Esophagus muscularis mucosa (tissue), 4 donors: ENCODE results near the gene PDPN. TPM values are rescaled to one million over a fixed set of nuclear protein-coding genes. Genes with fewer than 3 reads are reported as not detected.

ENCODE experiments used
- DNase-seq: peaks from one replicate; pipeline ENCODE4 v3.0.0-alpha.2; 2017; ENCODE audit errors: extremely low spot score
- H3K27ac ChIP-seq, 4 donors: fragments of 200-600 bp; sonication (generic); replicated peaks in 1 of 4; 1 replicate in 3 of 4; 2 replicates in 1 of 4; pipeline ENCODE4 v1.5.1; 2016 to 2019; ENCODE audit warnings: mild to moderate bottlenecking in 1 of 4
- H3K27me3 ChIP-seq, 4 donors: fragments of 200-600 bp; sonication (generic); one replicate each; pipeline versions ENCODE4 v1.5.1 to v1.6.0; 2016 to 2019
- H3K36me3 ChIP-seq, 4 donors: fragments of 200-600 bp; sonication (generic); one replicate each; pipeline ENCODE4 v1.5.1; 2016 to 2019
- H3K4me1 ChIP-seq, 4 donors: fragments of 200-600 bp; sonication (generic); one replicate each; pipeline ENCODE4 v1.5.1; 2016 to 2019
- H3K4me3 ChIP-seq, 4 donors: fragments of 200-600 bp; sonication (generic); 1 replicate in 2 of 4; 2 replicates in 2 of 4; pipeline ENCODE4 v1.5.1; 2016 to 2019; ENCODE audit warnings: mild to moderate bottlenecking in 4 of 4, moderate library complexity in 1 of 4
- H3K9me3 ChIP-seq, 4 donors: fragments of 200-600 bp; sonication (generic); 1 replicate in 3 of 4; 2 replicates in 1 of 4; pipeline ENCODE4 v1.5.1; 2016 to 2019
- EP300 ChIP-seq: sonication (generic); formaldehyde crosslinking; IDR thresholded peaks from one replicate; pipeline ENCODE4 v1.6.1; 2017; ENCODE audit warnings: antibody characterized with exemption
- POLR2A ChIP-seq: fragments of 450-650 bp; IDR thresholded peaks from one replicate; pipeline ENCODE4 v1.6.1; 2017; ENCODE audit warnings: antibody characterized with exemption, moderate library complexity, mild to moderate bottlenecking, low read depth
- POLR2AphosphoS5 ChIP-seq, 2 donors: sonication (generic); formaldehyde crosslinking; IDR thresholded peaks; one replicate each; pipeline ENCODE4 v1.6.1; 2017; ENCODE audit warnings: antibody characterized with exemption in 2 of 2
- WGBS: methylation state at CpG from one replicate; pipeline ENCODE4 v1.1.5; 2018; 5-methylcytosine and 5-hydroxymethylcytosine counted together
- intact Hi-C: fragments of 100-400 bp; cut with DNase I; formaldehyde crosslinking; loops from one replicate; pipeline ENCODE4 v1.15.1; 2023
- total RNA-seq, 4 donors: library from RNA; depleted of rRNA; stranded (reverse); fragments of >200 nt; gene quantifications; one replicate each; pipeline versions ENCODE4 v1.1.0 to v1.2.1, GENCODE V29; 2016
- TF ChIP-seq, protein P1 (sequence below), 3 experiments: fragments of 200-600 bp in 2 of 3; fragments of 450-650 bp in 1 of 3; sonication (generic) in 2 of 3; IDR thresholded peaks; one replicate each; pipeline ENCODE4 v1.5.1; 2017 to 2019; ENCODE audit warnings: antibody characterized with exemption in 3 of 3, mild to moderate bottlenecking in 2 of 3, moderate library complexity in 1 of 3

Gene PDPN
- total RNA-seq, 4 donors from 2014 or later: 6.9 to 23.6 (median 17.1) TPM

GRCh38 chr1:13623021-13623637 is 39.5 kb downstream of the PDPN start:
- intact Hi-C loops: no loop called here
- 86% methylated on average over 9 of the region's 9 CpGs for WGBS
- H3K36me3 ChIP-seq: no peaks in the 10 kb centered on the region
- peaks cover 0 to under 1% (median 0%) of the 10 kb centered on the region in 4 donors for H3K9me3 ChIP-seq
- H3K4me3 ChIP-seq: no peak overlapping the region
- H3K27ac ChIP-seq: no peak overlapping the region
- peaks cover 0 to 25% (median 2%) of the 10 kb centered on the region in 4 donors for H3K4me1 ChIP-seq
- TF ChIP-seq POLR2AphosphoS5 (IDR thresholded peaks at IDR 0.05): no peak
- no peak for TF ChIP-seq EP300
- TF ChIP-seq, protein P1, sequence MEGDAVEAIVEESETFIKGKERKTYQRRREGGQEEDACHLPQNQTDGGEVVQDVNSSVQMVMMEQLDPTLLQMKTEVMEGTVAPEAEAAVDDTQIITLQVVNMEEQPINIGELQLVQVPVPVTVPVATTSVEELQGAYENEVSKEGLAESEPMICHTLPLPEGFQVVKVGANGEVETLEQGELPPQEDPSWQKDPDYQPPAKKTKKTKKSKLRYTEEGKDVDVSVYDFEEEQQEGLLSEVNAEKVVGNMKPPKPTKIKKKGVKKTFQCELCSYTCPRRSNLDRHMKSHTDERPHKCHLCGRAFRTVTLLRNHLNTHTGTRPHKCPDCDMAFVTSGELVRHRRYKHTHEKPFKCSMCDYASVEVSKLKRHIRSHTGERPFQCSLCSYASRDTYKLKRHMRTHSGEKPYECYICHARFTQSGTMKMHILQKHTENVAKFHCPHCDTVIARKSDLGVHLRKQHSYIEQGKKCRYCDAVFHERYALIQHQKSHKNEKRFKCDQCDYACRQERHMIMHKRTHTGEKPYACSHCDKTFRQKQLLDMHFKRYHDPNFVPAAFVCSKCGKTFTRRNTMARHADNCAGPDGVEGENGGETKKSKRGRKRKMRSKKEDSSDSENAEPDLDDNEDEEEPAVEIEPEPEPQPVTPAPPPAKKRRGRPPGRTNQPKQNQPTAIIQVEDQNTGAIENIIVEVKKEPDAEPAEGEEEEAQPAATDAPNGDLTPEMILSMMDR (IDR thresholded peaks at IDR 0.05): no peak
- TF ChIP-seq POLR2A: no peak
- H3K27me3 ChIP-seq: peaks cover 0 to 7% (median 0%) of the 10 kb centered on the region in 4 donors
- DNase-seq: no peak

GRCh38 chr1:13624526-13624925 is 40.9 kb downstream of the PDPN start:
- H3K27me3 ChIP-seq: peaks cover 0 to 3% (median 0%) of the 10 kb centered on the region in 4 donors
- no peak for DNase-seq
- no peak overlapping the region for H3K4me3 ChIP-seq
- H3K36me3 ChIP-seq: no peaks in the 10 kb centered on the region
- TF ChIP-seq, protein P1 (IDR thresholded peaks at IDR 0.05): no peak
- TF ChIP-seq POLR2AphosphoS5 (IDR thresholded peaks at IDR 0.05) (no peak), POLR2A (no peak), EP300 (no peak)
- no peak overlapping the region for H3K27ac ChIP-seq
- intact Hi-C loops: no loop called here
- WGBS: 85% methylated on average over 6 of the region's 6 CpGs
- peaks cover 0 to 12% (median 0%) of the 10 kb centered on the region in 4 donors for H3K4me1 ChIP-seq
- peaks cover 0 to 5% (median 1%) of the 10 kb centered on the region in 4 donors for H3K9me3 ChIP-seq

GRCh38 chr1:13627127-13627526 is 43.5 kb downstream of the PDPN start:
- TF ChIP-seq, protein P1 (IDR thresholded peaks at IDR 0.05): no peak
- TF ChIP-seq POLR2AphosphoS5 (IDR thresholded peaks at IDR 0.05) (no peak), EP300 (no peak), POLR2A (no peak)
- H3K9me3 ChIP-seq: peaks cover 0 to 5% (median 2%) of the 10 kb centered on the region in 4 donors
- H3K36me3 ChIP-seq: no peaks in the 10 kb centered on the region
- intact Hi-C loops: no loop called here
- H3K4me3 ChIP-seq: no peak overlapping the region
- H3K27ac ChIP-seq: no peak overlapping the region
- no peaks in the 10 kb centered on the region for H3K27me3 ChIP-seq
- no peaks in the 10 kb centered on the region for H3K4me1 ChIP-seq
- no peak for DNase-seq

GRCh38 chr1:13628218-13628617 is 44.6 kb downstream of the PDPN start:
- Histone ChIP-seq H3K27me3 (no peaks in the 10 kb centered on the region), H3K27ac (no peak overlapping the region), H3K4me1 (no peaks in the 10 kb centered on the region), H3K36me3 (no peaks in the 10 kb centered on the region), H3K4me3 (no peak overlapping the region), H3K9me3 (peaks cover 0 to 8% (median 2%) of the 10 kb centered on the region in 4 donors)
- intact Hi-C loops: no loop called here
- WGBS: 81% methylated on average over 3 of the region's 3 CpGs
- DNase-seq: no peak
- TF ChIP-seq POLR2AphosphoS5 (IDR thresholded peaks at IDR 0.05) (no peak), POLR2A (no peak), EP300 (no peak)
- TF ChIP-seq, protein P1 (IDR thresholded peaks at IDR 0.05): no peak

GRCh38 chr1:13628711-13629110 is 45.1 kb downstream of the PDPN start:
- TF ChIP-seq POLR2AphosphoS5 (IDR thresholded peaks at IDR 0.05): no peak
- no peak for TF ChIP-seq EP300
- TF ChIP-seq, protein P1 (IDR thresholded peaks at IDR 0.05): no peak
- no peak for TF ChIP-seq POLR2A

More at GRCh38 chr1:13628711-13629110, 45.1 kb downstream of the PDPN start:
- no peaks in the 10 kb centered on the region for H3K36me3 ChIP-seq
- H3K4me1 ChIP-seq: no peaks in the 10 kb centered on the region
- DNase-seq: no peak
- intact Hi-C loops: no loop called here
- WGBS: 91% methylated on average over 5 of the region's 5 CpGs
- no peaks in the 10 kb centered on the region for H3K27me3 ChIP-seq
- no peak overlapping the region for H3K4me3 ChIP-seq
- H3K27ac ChIP-seq: no peak overlapping the region
- peaks cover 0 to 8% (median 5%) of the 10 kb centered on the region in 4 donors for H3K9me3 ChIP-seq
